ENCODE results near the gene TTC23.

The TTC23 gene

GRCh38 chr15:99165956-99166689, 83.3 kb downstream of the TTC23 start:
- DNase-seq (ENCODE audit: low read depth, low spot score), result no peak

GRCh38 chr15:99165020-99165790, 84.2 kb downstream of the TTC23 start:
- DNase-seq (ENCODE audit: low read depth, low spot score), result no peak

GRCh38 chr15:99164119-99164518, 85.3 kb downstream of the TTC23 start:
- DNase-seq (ENCODE audit: low read depth, low spot score), result no peak

GRCh38 chr15:99163271-99164062, 85.9 kb downstream of the TTC23 start:
- no peak for DNase-seq (ENCODE audit: low read depth, low spot score)

DNA sequence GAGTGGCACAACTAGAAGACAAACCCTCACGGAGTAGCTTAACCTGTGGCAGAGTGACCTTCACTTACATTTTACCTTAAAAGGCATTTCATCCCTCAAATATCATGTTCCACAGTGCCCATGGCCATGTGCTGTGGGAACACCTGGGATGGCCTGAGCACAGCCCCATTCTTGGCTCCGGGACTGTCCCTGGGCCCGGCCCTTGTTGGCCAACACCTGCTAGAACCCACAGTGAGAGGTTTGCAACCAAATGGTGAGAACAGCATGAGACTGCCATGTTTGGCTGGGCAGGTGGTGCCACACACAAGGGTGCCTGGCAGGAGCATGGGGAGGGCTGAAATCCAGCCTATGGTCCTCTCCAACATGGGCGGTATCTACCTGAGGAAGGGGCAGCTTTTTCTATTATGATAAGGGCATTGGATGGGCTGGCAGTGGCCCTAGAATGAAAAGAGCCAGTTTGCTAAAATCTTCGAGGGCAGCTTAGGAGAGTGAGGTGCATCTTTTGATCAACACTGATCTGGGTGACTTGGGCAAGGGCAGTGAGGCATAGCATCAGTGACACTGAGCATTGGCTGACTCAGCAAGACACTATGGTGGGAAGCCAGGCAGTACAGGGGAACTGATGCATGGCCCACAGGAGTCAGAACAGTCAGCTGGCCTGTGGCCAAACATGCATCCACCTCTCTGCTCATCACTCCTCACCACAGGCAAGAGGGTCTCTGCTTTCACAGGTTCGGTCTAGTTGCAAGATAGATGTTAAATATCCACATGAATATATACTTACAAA, 90.6 kb downstream of the TTC23 start:
- no peak for DNase-seq (ENCODE audit: low read depth, low spot score)

GRCh38 chr15:99157456-99157855, 91.9 kb downstream of the TTC23 start:
- no peak for DNase-seq (ENCODE audit: low read depth, low spot score)

DNA sequence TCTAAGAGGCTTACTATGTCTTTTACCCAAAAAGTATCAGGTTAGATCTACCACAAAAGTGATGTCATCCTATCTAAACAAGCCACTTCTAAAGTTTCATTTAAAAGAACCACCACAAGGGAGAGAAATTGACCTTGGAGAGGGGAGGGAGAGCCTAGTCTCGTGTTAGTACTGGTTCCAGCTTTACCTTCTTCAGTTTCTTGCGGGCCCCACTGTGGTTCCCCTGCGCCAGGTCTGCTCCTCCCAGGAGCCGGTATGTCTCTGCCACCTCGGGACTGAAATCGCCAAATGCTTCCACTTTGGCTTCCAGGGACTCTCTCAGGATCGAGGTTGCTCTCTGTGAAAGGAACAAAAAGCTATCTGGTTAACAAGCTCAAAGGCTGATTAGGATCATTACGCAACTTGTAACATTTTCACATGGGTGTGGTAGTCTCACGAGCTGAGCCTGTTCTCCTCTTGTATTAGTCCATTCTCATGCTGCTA, 93.4 kb downstream of the TTC23 start:
- DNase-seq (ENCODE audit: low read depth, low spot score), result no peak

GRCh38 chr15:99154271-99154670, 95.1 kb downstream of the TTC23 start:
- DNase-seq (ENCODE audit: low read depth, low spot score), result no peak

DNA sequence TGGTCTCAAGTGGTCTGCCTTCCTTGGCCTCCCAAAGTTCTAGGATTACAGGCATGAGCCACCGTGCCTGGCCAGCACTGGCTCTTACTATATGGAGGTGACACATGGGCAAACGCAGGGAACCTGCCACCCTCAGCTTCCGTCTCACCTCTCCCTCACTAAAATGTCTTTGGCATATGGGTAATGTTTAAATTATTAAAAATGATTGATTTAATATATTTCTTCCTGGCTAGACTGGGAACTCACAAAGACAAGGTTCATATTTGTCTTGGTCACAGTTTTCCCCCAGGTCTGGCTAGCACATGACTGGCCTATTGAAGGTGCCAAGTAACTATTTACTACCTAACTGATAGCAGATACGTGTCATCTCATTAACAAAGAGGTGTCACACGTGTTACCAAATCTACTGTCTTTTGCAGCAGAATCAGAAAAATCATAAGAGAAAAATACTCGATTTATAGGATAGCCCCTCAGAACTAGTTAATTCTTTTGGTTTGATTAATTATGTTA, 96.3 kb downstream of the TTC23 start:
- DNase-seq (ENCODE audit: low read depth, low spot score), result no peak

- no peak for DNase-seq (ENCODE audit: low read depth, low spot score)
These were observed 98.2 kb downstream of the TTC23 start for GRCh38 chr15:99151156-99151555.

DNA sequence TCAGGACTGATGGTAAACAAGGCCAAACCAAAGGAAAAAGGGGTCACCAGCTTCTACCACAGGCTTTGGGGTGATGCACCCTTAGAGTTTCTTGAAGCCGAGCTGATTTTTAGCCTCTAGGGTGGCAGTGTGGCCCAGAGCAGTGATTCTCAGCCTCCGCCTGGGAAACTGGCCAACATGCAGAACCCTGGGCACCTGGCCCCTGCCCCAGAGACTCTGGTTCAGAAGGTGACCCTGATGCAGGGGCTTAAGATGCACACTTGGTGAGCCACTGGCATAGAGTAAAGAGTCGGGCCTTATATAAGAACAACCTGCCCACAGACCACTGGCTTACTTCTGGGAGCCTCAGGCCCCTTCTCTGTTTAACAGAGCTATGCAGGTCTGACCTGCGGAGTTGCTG, 100.0 kb downstream of the TTC23 start:
- DNase-seq (ENCODE audit: low read depth, low spot score), result no peak

- no peak for DNase-seq (ENCODE audit: low read depth, low spot score)
These were observed 100.5 kb downstream of the TTC23 start for GRCh38 chr15:99148851-99149276.

DNA sequence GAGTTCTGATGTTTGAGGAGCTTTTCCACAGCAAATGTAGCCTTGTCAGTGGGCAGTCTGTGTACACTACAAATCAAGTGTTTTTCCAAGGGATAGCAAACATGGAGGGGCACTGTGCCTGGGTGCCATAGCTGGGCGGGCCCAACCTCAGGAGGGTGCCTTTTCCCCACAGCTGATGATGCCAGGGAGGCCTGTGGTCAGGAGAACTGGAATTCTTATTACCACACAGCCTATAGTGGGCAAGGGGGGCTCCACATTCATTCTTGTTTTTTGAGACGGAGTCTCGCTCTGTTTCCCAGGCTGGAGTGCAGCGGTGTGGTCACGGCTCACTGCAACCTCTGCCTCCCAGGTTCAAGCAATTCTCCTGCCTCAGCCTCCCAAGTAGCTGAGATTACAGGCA, 102.7 kb downstream of the TTC23 start:
- no peak for DNase-seq (ENCODE audit: low read depth, low spot score)

DNA sequence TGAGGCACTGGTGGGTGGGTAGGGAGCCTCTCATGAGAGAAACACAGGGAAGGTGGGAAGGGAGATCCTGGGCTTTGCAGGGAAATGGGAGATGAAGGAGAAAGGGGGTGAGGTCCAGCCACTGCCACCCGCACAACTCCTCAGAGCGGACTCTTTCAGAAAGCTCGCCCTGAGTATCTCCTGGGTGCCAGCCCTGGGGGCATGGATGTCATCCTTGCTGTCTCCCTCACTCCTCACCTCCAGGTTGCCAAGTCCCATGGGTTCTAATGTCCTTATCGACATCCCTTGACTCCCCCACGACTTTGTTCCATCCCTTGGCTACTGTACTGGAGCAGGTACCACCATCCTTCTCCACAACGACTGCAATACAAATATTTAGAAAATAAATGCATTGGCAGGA, 103.6 kb downstream of the TTC23 start:
- no peak for DNase-seq (ENCODE audit: low read depth, low spot score)

DNA sequence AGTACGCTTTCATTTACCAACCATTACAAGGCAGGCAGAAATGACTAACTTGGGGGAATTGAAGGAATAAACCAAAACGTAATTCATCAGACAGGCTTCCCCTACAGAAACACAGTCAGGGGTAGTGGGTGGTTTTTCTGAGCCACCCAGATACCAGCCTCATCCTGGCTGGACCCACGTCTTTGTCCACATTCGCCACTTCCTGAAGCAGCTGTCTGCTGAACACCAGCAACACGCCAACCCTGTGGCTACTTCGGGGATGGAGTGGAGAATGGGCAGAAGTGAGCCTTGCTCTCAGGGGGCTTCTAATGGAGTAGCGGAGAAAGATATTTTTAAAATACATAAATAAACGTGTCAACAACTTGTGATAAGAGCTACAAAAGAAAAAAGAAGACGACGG, 104.4 kb downstream of the TTC23 start:
- no peak for DNase-seq (ENCODE audit: low read depth, low spot score)

DNA sequence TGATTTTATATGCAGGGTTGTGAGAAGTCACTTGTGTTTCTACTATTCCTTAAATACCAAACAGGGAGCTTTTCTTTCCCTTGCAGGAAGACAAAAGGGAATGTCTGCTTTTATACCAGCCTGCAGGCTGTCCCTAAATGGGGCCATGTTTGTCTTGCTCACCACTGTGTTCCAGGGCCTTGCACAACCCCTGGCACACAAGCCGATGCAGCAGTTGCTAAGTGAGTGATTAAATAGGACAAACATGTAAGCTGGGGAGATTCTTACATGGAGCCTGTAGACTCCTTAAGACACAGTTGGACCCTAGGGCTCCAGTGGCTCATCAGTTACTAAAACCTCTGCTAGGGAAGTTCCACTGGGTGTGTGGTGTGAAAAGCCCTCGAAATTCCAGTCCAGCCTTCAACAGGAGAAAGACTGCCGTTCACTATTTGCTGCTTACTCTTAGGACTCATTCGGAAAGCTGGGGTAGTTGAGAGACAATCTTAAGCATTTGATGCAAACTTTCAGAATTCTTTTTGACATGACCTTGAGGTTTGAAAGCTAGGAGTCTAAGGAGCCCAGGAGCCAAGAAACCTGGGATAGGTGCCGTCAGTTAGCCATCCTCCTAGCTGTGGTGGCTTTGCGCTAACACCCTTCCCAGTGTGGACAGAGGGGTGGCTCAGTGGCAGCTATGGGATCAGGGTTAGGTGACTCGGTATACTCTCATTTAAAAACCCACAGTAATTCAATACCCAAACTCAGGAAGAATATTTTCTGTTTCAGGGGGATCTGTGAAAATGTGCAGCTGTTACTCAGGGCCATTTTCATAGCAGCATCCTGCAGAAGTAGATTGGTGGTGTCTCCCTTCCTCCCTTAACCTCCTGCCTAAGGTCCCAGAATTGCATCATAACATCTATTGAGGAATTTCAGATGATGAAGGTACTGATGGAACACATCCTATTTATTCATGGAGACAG, 105.4 kb downstream of the TTC23 start:
- no peak for DNase-seq (ENCODE audit: low read depth, low spot score)

DNA sequence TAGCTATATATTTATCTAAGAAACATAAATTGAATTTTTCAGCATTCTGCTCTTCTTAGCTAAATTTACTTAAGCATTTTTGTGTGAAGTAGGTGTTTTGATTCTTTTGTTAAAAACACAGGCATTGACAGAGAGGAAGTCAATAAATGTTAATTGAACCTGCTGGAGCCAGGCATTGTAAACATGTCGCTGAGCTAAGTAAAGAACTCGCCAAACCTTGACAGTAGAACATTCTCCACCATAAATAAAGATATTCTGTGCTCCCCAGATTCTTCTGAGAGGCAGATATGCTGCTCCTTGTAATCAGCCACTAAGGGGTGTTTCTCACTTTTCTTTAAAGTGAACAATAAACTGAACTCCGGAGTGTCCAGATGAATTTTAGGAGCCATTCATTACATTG, 106.1 kb downstream of the TTC23 start:
- no peak for DNase-seq (ENCODE audit: low read depth, low spot score)

GRCh38 chr15:99142562-99142961, 106.8 kb downstream of the TTC23 start:
- DNase-seq (ENCODE audit: low read depth, low spot score), result no peak

DNA sequence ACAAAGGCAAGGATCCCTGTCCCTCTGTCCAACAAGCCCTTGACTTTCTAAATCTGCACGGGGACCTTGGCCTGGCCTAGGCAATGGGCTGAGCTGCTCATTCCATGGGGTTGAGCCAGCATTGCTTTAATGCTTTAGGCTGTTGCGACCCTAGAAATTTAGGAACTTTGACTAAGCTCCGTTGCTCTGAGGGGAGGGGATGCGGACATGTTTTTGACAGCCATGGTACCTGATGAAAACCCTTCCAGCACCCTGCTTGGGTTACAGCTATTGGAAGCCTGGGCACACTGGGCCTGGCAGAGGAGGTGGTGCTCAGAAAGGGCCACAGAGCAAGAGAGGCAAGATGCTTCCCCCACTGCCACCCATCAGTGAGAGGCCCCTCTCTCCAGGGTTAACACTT, 107.4 kb downstream of the TTC23 start:
- DNase-seq (ENCODE audit: low read depth, low spot score), result no peak

DNA sequence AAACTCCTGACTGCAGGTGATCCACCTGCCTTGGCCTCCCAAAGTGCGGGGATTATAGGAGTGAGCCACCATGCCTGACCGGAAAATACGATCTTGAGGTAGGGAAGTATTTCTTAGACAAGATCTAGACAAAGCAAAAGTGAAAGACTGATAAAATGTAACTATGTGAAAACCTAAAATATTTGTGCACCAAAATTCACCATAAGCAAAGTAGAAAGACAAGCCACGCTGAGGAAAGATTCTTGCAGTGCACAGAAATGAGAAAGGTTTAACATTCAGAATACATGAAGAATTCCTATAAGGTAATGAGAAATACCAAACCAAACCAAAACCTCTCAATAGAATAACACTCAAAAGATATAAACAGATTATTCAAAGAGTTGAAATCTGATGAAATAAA, 108.8 kb downstream of the TTC23 start:
- DNase-seq (ENCODE audit: low read depth, low spot score), result no peak

All from brain pericyte (primary cell).